Upper lobe of right lung (tissue), 1 donor: ENCODE data around the gene DGKI. TPM values are rescaled to one million over a fixed set of nuclear protein-coding genes. Genes with fewer than 3 reads are reported as not detected.

Source experiments
- ATAC-seq: fragments of 200-7000 bp; cut with Tn5 transposase; one replicate; pipeline ENCODE4 v1.9.1; 2020; ENCODE audit warnings: mild to moderate bottlenecking, moderate library complexity
- DNase-seq: peaks from one replicate; pipeline ENCODE4 v3.0.0-alpha.2; 2020
- H3K27ac ChIP-seq: fragments of 200-600 bp; one replicate; pipeline ENCODE4 v1.8.0; 2022
- H3K27me3 ChIP-seq: fragments of 200-600 bp; one replicate; pipeline ENCODE4 v1.8.0; 2022; ENCODE audit warnings: mild to moderate bottlenecking
- H3K36me3 ChIP-seq: fragments of 200-600 bp; one replicate; pipeline ENCODE4 v1.8.0; 2022
- H3K4me1 ChIP-seq: fragments of 200-600 bp; one replicate; pipeline ENCODE4 v1.8.0; 2022
- H3K4me3 ChIP-seq: fragments of 200-600 bp; one replicate; pipeline ENCODE4 v1.8.0; 2022; ENCODE audit warnings: mild to moderate bottlenecking
- H3K9me3 ChIP-seq: fragments of 200-600 bp; one replicate; pipeline ENCODE4 v1.8.0; 2022
- intact Hi-C: fragments of 100-400 bp; cut with DNase I; formaldehyde crosslinking; loops from one replicate; pipeline ENCODE4 v1.11.0; 2022
- long read RNA-seq: library from polyadenylated mRNA; unstranded; transcript quantifications from one replicate; pipeline ENCODE4 v2.0.0, GENCODE V29; 2021
- total RNA-seq: library from RNA; stranded (reverse); fragmentation: NEBNext Ultra II Directional; extraction: Animal tissue kit (Norgen Biotek cat#: 25700); gene quantifications from one replicate; pipeline ENCODE4 v1.2.1, GENCODE V29; 2021
- TF ChIP-seq, protein P1 (sequence below): fragments of 200-600 bp; IDR thresholded peaks from one replicate; pipeline ENCODE4 v1.8.0; 2022; ENCODE audit warnings: antibody characterized with exemption
- donor health status: DM: no; HTN: yes; CAD: no; lungs with severe emphysema.

DGKI gene
- 0.67 TPM for total RNA-seq
- long read RNA-seq, partial matches to known transcripts: 0 of 1 reads
- long read RNA-seq, other reads (novel, unspliced or antisense): 1 of 1 reads

DNA sequence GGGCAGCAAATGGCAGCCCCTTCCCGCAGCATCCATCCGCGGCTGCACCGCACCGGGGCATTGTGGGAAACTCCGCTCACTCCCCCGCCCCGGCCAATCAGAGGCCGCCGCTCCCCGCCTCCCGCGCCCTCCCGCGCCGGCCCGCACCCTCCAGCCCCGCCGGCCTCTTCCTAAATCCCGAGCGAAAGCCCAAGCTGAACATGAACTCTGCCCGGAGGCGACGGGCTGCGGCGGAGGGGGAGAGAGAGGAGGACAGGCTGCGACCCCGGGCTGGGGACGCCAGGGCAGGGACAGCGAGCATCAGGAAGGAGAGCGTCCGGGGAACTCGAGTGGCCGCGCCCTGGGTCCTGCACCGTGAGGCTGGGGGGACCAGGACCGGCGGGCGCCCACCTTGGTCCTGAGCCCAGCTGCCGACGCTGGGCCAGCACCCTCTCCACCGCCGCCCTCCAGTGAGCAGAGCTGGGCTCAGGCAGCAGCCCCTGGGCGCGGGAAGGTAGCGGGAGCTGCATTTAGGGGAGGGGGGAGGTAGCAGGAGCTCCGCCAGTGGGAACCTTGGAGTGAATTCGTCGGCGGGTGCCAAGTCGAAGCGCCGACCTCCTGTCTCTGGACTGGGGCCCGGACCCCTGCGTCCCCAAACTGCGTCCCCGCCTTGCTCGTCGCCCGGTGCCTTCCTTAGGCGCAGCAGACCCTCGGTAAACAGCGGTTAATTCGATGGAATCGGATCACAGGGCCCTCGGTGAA lies at the start of gene DGKI:
Gene DGKI, minus strand, starts transcription at position 148 of the 741 bp plus-strand sequence.
- no peaks in the 10 kb centered on the region for H3K9me3 ChIP-seq
- peaks cover 10% of the 10 kb centered on the region for H3K4me1 ChIP-seq
- DNase-seq: peak; percentile 63
- TF ChIP-seq, protein P1, sequence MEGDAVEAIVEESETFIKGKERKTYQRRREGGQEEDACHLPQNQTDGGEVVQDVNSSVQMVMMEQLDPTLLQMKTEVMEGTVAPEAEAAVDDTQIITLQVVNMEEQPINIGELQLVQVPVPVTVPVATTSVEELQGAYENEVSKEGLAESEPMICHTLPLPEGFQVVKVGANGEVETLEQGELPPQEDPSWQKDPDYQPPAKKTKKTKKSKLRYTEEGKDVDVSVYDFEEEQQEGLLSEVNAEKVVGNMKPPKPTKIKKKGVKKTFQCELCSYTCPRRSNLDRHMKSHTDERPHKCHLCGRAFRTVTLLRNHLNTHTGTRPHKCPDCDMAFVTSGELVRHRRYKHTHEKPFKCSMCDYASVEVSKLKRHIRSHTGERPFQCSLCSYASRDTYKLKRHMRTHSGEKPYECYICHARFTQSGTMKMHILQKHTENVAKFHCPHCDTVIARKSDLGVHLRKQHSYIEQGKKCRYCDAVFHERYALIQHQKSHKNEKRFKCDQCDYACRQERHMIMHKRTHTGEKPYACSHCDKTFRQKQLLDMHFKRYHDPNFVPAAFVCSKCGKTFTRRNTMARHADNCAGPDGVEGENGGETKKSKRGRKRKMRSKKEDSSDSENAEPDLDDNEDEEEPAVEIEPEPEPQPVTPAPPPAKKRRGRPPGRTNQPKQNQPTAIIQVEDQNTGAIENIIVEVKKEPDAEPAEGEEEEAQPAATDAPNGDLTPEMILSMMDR: no peak
- no peak within 1 kb of the TSS for H3K27ac ChIP-seq
- intact Hi-C loops: no loop called here
- ATAC-seq: peak; percentile 40
- no peaks in the 10 kb centered on the region for H3K36me3 ChIP-seq
- H3K4me3 ChIP-seq: peak within 1 kb of the TSS; percentile 23
- H3K27me3 ChIP-seq: peaks cover 36% of the 10 kb centered on the region

- no peak overlapping the region for H3K27ac ChIP-seq
- intact Hi-C loops: no loop called here
- TF ChIP-seq, protein P1: no peak
Observed at GRCh38 chr7:137895301-137896221, 48.8 kb upstream of the DGKI start.

GRCh38 chr7:137893143-137893742 lies 46.5 kb upstream of the DGKI start:
- H3K27ac ChIP-seq: no peak overlapping the region
- TF ChIP-seq, protein P1: no peak
- peaks cover 59% of the 10 kb centered on the region for H3K36me3 ChIP-seq
- intact Hi-C loops: no loop called here
- no peak for ATAC-seq
- no peak overlapping the region for H3K4me3 ChIP-seq
- no peaks in the 10 kb centered on the region for H3K4me1 ChIP-seq
- H3K27me3 ChIP-seq: no peaks in the 10 kb centered on the region
- DNase-seq: no peak
- H3K9me3 ChIP-seq: no peaks in the 10 kb centered on the region

More at GRCh38 chr7:137895301-137896221, 48.8 kb upstream of the DGKI start:
- Histone ChIP-seq H3K9me3 (no peaks in the 10 kb centered on the region), H3K4me1 (peaks cover 10% of the 10 kb centered on the region), H3K36me3 (peaks cover 68% of the 10 kb centered on the region), H3K27me3 (no peaks in the 10 kb centered on the region), H3K4me3 (no peak overlapping the region)
- DNase-seq: no peak
- ATAC-seq: peak; percentile 37

DNA sequence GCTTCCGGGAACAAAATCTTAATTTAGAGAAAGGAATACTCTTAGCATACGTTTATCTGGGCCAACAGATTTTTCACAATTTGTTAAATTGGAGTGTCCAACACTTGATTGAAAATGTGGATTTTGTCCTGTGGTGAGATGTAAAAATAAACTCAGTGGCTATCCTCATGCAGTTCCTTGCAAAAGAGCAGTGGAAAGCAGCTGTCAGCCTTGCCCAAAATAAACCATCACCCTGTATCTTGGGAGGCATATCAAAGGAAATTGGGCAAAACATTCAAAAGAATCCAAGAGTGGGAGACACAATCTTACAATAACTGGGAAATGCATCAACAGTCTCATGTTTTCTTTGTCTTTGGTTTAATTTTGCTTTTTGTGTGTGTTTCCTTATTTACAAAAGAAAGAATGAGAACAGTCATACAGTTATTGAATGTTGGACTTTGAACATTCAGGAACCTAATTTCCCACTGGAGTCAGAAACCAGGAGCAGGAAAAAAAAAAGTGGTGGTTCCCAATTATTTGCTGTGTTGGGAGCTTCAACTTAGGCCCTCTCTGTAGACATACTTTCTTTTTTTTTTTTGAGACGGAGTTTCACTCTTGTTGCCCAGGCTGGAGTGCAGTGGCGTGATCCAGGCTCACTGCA lies 44.4 kb upstream of the DGKI start:
- H3K27ac ChIP-seq: no peak overlapping the region
- no peaks in the 10 kb centered on the region for H3K27me3 ChIP-seq
- no peak for ATAC-seq
- H3K4me1 ChIP-seq: no peaks in the 10 kb centered on the region
- intact Hi-C loops: no loop called here
- H3K36me3 ChIP-seq: peaks cover 47% of the 10 kb centered on the region
- no peak overlapping the region for H3K4me3 ChIP-seq
- no peak for DNase-seq
- TF ChIP-seq, protein P1: no peak
- no peaks in the 10 kb centered on the region for H3K9me3 ChIP-seq

DNA sequence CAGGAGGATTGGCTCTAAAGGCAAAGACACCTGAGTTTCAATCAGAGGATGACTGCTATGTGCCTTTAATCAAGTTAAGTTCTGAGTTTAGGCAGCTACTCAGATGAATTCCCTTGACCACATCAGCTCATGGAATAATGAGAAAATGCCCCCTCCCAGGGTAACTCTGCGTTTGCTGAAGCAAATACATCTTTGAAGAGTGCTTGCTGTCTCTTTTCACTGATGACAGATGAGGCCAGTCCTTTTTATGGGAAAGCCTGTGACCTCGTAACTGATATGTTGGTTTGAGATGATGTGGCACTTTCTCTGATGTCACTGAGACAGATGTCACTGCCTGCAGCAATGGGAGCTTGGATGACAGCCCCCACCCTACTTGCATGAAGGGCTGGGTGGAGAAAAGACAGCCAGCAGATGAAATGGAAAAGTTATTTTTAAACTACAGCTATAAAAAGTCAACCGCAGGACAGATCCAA lies 43.7 kb upstream of the DGKI start:
- Histone ChIP-seq H3K27ac (no peak overlapping the region), H3K27me3 (no peaks in the 10 kb centered on the region), H3K4me1 (no peaks in the 10 kb centered on the region), H3K36me3 (peaks cover 47% of the 10 kb centered on the region), H3K9me3 (no peaks in the 10 kb centered on the region), H3K4me3 (no peak overlapping the region)
- intact Hi-C loops: no loop called here
- TF ChIP-seq, protein P1: no peak
- no peak for ATAC-seq
- no peak for DNase-seq
